GM12878 (cell line): ENCODE measurements around the gene COMT. TPM values are rescaled to one million over a fixed set of nuclear protein-coding genes. Genes with fewer than 3 reads are reported as not detected.

Source experiments
- ATAC-seq: fragments of 200-7000 bp; cut with Tn5 transposase; 3 replicates; pipeline ENCODE4 v1.9.1; 2020; ENCODE audit warnings: mild to moderate bottlenecking, moderate library complexity
- BruUV-seq: library from RNA; stranded (reverse); fragments of 400-500 nt; replicated peaks from 2 replicates; lab custom pipeline; 2021; lab: Mats Ljungman, UMichigan
- CTCF ChIA-PET: fragments of 300-600 bp; sonication (Branson Sonifier 250); formaldehyde crosslinking; extraction: SDS; loops from one replicate; lab custom pipeline; 2021; ENCODE audit warnings: inconsistent platforms; lab: Yijun Ruan, JAX
- POLR2A ChIA-PET: fragments of 350-600 bp; formaldehyde crosslinking; extraction: SDS; loops from one replicate; lab custom pipeline; 2021; ENCODE audit warnings: inconsistent platforms; lab: Charles Lee
- RAD21 ChIA-PET: fragments of 300-600 bp; sonication (Branson Sonifier 250); formaldehyde crosslinking; loops from one replicate; lab custom pipeline; 2023; ENCODE audit warnings: antibody characterized with exemption; ENCODE audit not compliant: unreplicated experiment; lab: Charles Lee
- SMC1A ChIA-PET: fragments of 300-600 bp; sonication (Branson Sonifier 250); formaldehyde crosslinking; loops from one replicate; lab custom pipeline; 2023; ENCODE audit not compliant: unreplicated experiment, uncharacterized antibody; lab: Charles Lee
- DNase-seq: peaks from one replicate; pipeline ENCODE4 v3.0.0-alpha.2; 2011; ENCODE audit warnings: low read depth, low spot score
- FAIRE-seq: peaks from 3 replicates; lab custom pipeline; 2011; peaks lifted over from hg19 to GRCh38; lab: Jason Lieb, UNC
- H2AFZ ChIP-seq: 2 replicates; pipeline ENCODE4 v1.6.0; 2011; ENCODE audit warnings: low read depth, low read length, control low read depth; ENCODE audit not compliant: control insufficient read depth
- H3K27ac ChIP-seq: 2 replicates; pipeline ENCODE4 v1.5.1; 2011; ENCODE audit warnings: control low read depth; ENCODE audit not compliant: control insufficient read depth, insufficient read depth
- H3K27me3 ChIP-seq, 2 experiments: replicated peaks in 1 of 2; 2 replicates each; pipeline versions ENCODE4 v1.6.0 to v1.6.1; 2011; ENCODE audit warnings: low read length in 1 of 2; ENCODE audit not compliant: control insufficient read depth in 2 of 2, insufficient read depth in 2 of 2
- H3K36me3 ChIP-seq, 2 experiments: 2 replicates each; pipeline ENCODE4 v1.5.1; 2011; ENCODE audit warnings: low read length in 1 of 2; ENCODE audit not compliant: control insufficient read depth in 2 of 2, insufficient read depth in 2 of 2
- H3K4me1 ChIP-seq: 2 replicates; pipeline ENCODE4 v1.6.1; 2011; ENCODE audit warnings: mild to moderate bottlenecking, low read length, moderate library complexity, mixed read lengths; ENCODE audit not compliant: control insufficient read depth, insufficient read depth
- H3K4me2 ChIP-seq: 2 replicates; pipeline ENCODE4 v1.6.0; 2011; ENCODE audit warnings: control low read depth; ENCODE audit not compliant: control insufficient read depth, insufficient read depth
- H3K4me3 ChIP-seq: fragments of 200-600 bp; sonication (generic); 2 replicates; pipeline ENCODE4 v1.5.1; 2016
- H3K79me2 ChIP-seq: 2 replicates; pipeline ENCODE4 v1.6.0; 2011; ENCODE audit warnings: low read length; ENCODE audit not compliant: control insufficient read depth, insufficient read depth
- H3K9ac ChIP-seq: 2 replicates; pipeline ENCODE4 v1.8.0; 2011; ENCODE audit warnings: low read length, control low read depth, mixed read lengths; ENCODE audit not compliant: control insufficient read depth, insufficient read depth
- H3K9me3 ChIP-seq: replicated peaks from 3 replicates; pipeline ENCODE4 v1.5.1; 2011; ENCODE audit warnings: mild to moderate bottlenecking, low read length; ENCODE audit not compliant: control insufficient read depth, insufficient read depth
- H4K20me1 ChIP-seq: 2 replicates; pipeline ENCODE4 v1.6.0; 2011; ENCODE audit not compliant: control insufficient read depth, insufficient read depth
- BMI1 ChIP-seq: fragments of 450-650 bp; IDR thresholded peaks from 2 replicates; pipeline ENCODE4 v1.6.1; 2016; ENCODE audit warnings: mild to moderate bottlenecking, moderate library complexity, borderline replicate concordance
- CEBPB ChIP-seq, 2 experiments: fragments of 150-350 bp in 1 of 2; IDR thresholded peaks; 2 replicates each; pipeline ENCODE4 v1.6.1; 2012 to 2014; ENCODE audit warnings: low read depth in 2 of 2, low read length in 2 of 2, borderline replicate concordance in 1 of 2, inconsistent platforms in 1 of 2
- CEBPZ ChIP-seq: fragments of 150-350 bp; IDR thresholded peaks from 2 replicates; pipeline ENCODE4 v1.6.1; 2016; ENCODE audit warnings: low read depth, low read length
- CHD2 ChIP-seq: IDR thresholded peaks from 2 replicates; pipeline ENCODE4 v1.6.1; 2011; ENCODE audit warnings: low read depth, low read length, improper control_type of control experiment, borderline replicate concordance
- ESRRA ChIP-seq: IDR thresholded peaks from 2 replicates; pipeline ENCODE4 v1.6.1; 2012; ENCODE audit warnings: mild to moderate bottlenecking, low read length, improper control_type of control experiment
- HSF1 ChIP-seq: fragments of 150-350 bp; IDR thresholded peaks from 2 replicates; pipeline ENCODE4 v1.6.1; 2014; ENCODE audit warnings: mild to moderate bottlenecking, low read depth, low read length
- IKZF2 ChIP-seq, 2 experiments: fragments of 450-650 bp; IDR thresholded peaks; 2 replicates each; pipeline ENCODE4 v1.6.1; 2017; ENCODE audit warnings: mild to moderate bottlenecking in 2 of 2, moderate library complexity in 2 of 2
- POLR2AphosphoS5 ChIP-seq: IDR thresholded peaks from 2 replicates; pipeline ENCODE4 v1.6.1; 2011; ENCODE audit warnings: mild to moderate bottlenecking, low read length, inconsistent platforms
- RAD51 ChIP-seq: fragments of 450-650 bp; IDR thresholded peaks from 2 replicates; pipeline ENCODE4 v1.6.1; 2016; ENCODE audit warnings: moderate library complexity, mild to moderate bottlenecking, inconsistent platforms
- RBBP5 ChIP-seq: fragments of 200-600 bp; sonication (generic); conservative IDR thresholded peaks from 2 replicates; pipeline ENCODE4 v1.6.1; 2016
- SIX5 ChIP-seq: IDR thresholded peaks from 2 replicates; pipeline ENCODE4 v1.6.1; 2011; ENCODE audit warnings: mild to moderate bottlenecking, low read depth, low read length, moderate library complexity; ENCODE audit not compliant: severe bottlenecking
- STAT3 ChIP-seq: IDR thresholded peaks from 2 replicates; pipeline ENCODE4 v1.6.1; 2011; ENCODE audit warnings: low read depth, low read length, improper control_type of control experiment
- ZBED1 ChIP-seq: IDR thresholded peaks from 2 replicates; pipeline ENCODE4 v1.6.1; 2016; ENCODE audit warnings: borderline replicate concordance
- ZNF274 ChIP-seq: IDR thresholded peaks from one replicate; pipeline ENCODE4 v1.8.0; 2011; ENCODE audit not compliant: insufficient read length, insufficient read depth
- ZSCAN29 ChIP-seq: fragments of 450-650 bp; IDR thresholded peaks from 2 replicates; pipeline ENCODE4 v1.6.1; 2017; ENCODE audit warnings: mild to moderate bottlenecking, moderate library complexity
- WGBS: methylation state at CpG from one replicate; pipeline ENCODE4 v1.1.6; 2016; ENCODE audit warnings: low lambda C conversion rate; ENCODE audit not compliant: insufficient replicate concordance, insufficient coverage; ENCODE audit errors: missing lambda C conversion rate; 5-methylcytosine and 5-hydroxymethylcytosine counted together
- in situ Hi-C: fragments of 300-500 bp; cut with MboI; formaldehyde crosslinking; loops from 9 replicates; pipeline ENCODE4 v1.14.3; 2018; ENCODE audit warnings: mixed read lengths
- intact Hi-C: fragments of 100-400 bp; cut with micrococcal nuclease; formaldehyde crosslinking; loops from one replicate; pipeline ENCODE4 v1.14.2; 2022; ENCODE audit not compliant: unreplicated experiment
- polyA plus RNA-seq, 11 experiments: library from polyadenylated mRNA; depleted of rRNA in 4 of 11; unstranded in 6 of 11; stranded (reverse) in 5 of 11; fragments of >200 nt; fragmentation: Nextera tagmentation in 4 of 11; fragmentation: Illumina TruSeq in 1 of 11; extraction: Ambion mirVana in 4 of 11; extraction: Trizol in 1 of 11; gene quantifications; 1 replicate in 1 of 11; 2 replicates in 10 of 11; pipeline versions ENCODE4 v1.2.1 to v1.2.3, GENCODE V29; 2011 to 2016; ENCODE audit warnings: inconsistent platforms in 2 of 11, missing spikeins in 2 of 11, low read depth in 1 of 11
- total RNA-seq, 4 experiments: library from RNA; depleted of rRNA in 3 of 4; stranded (reverse); fragments of >200 nt in 3 of 4; fragmentation: Illumina TruSeq in 1 of 4; extraction: Trizol in 1 of 4; gene quantifications; 2 replicates each; pipeline versions ENCODE4 v1.2.1 to v1.2.3, GENCODE V29; 2013 to 2021

The COMT gene
- total and polyA plus RNA-seq, 10 of the 15 experiments (the other 5 are each of a cell fraction or from before 2014, with no cell fraction given) = 4.5 to 152 (median 66.1) TPM

- intact Hi-C loops = no loop called here
Observed at GRCh38 chr22:19987394-19988306, 46.1 kb downstream of the COMT start.

More at GRCh38 chr22:19987394-19988306, 46.1 kb downstream of the COMT start:
- SMC1A ChIA-PET = no interaction called here
- H4K20me1 ChIP-seq = no peaks in the 10 kb centered on the region
- no peaks in the 10 kb centered on the region for H3K36me3 ChIP-seq
- no peak for ATAC-seq
- FAIRE-seq = no peak
- H3K79me2 ChIP-seq = no peaks in the 10 kb centered on the region
- CTCF ChIA-PET = no interaction called here
- TF ChIP-seq HSF1 (no peak), ZSCAN29 (no peak), CHD2 (no peak), POLR2AphosphoS5 (no peak), STAT3 (no peak), BMI1 (no peak), RBBP5 (no peak), SIX5 (no peak), ZNF274 (no peak), RAD51 (no peak), ZBED1 (no peak), ESRRA (no peak), IKZF2 (IDR thresholded peaks at IDR 0.05) (no peak), CEBPZ (no peak), CEBPB (IDR thresholded peaks at IDR 0.05; ENCODE audit: borderline replicate concordance in 1 of 2, low read depth in 2 of 2, low read length in 2 of 2) (no peak)
- in situ Hi-C loops = no loop called here
- RAD21 ChIA-PET = interaction anchor here (1.4 kb wide), 1 partner anchor 26 kb away, joined by 3 read pairs; no protein-coding TSS in a partner anchor
- H3K9ac ChIP-seq = no peak overlapping the region
- no peak overlapping the region for H3K27ac ChIP-seq
- no peak overlapping the region for H2AFZ ChIP-seq
- BruUV-seq = no TSS peak
- H3K27me3 ChIP-seq = peaks cover 0 to 2% of the 10 kb centered on the region in 2 experiments; a peak in 1 of 4 replicates
- no peak overlapping the region for H3K4me3 ChIP-seq
- no peak for DNase-seq
- H3K4me2 ChIP-seq = no peak overlapping the region
- H3K9me3 ChIP-seq = no peaks in the 10 kb centered on the region
- 67% methylated on average over 20 of the region's 24 CpGs for WGBS
- H3K4me1 ChIP-seq = no peaks in the 10 kb centered on the region
- POLR2A ChIA-PET = no interaction called here
